Ectodermal cell (in vitro differentiated cells): ENCODE measurements around the gene FAAH2.
"Not testable (repeated sequence)": the region's sequence is repeated elsewhere in the genome, so short reads cannot be mapped to it uniquely, and the experiment has no call there.

ENCODE experiments used
- H3K27ac ChIP-seq: 2 replicates; pipeline ENCODE4 v1.7.0; 2013; ENCODE audit warnings: mild to moderate bottlenecking, low read depth, low read length; ENCODE audit not compliant: insufficient read depth, poor library complexity, severe bottlenecking
- H3K27me3 ChIP-seq: 2 replicates; pipeline ENCODE4 v1.7.0; 2013; ENCODE audit warnings: mild to moderate bottlenecking, low read length; ENCODE audit not compliant: insufficient read depth, control insufficient read depth, poor library complexity, severe bottlenecking
- H3K36me3 ChIP-seq: one replicate; pipeline ENCODE4 v1.7.0; 2013; ENCODE audit warnings: low read length; ENCODE audit not compliant: control insufficient read depth, insufficient read depth
- H3K4me1 ChIP-seq: one replicate; pipeline ENCODE4 v1.7.0; 2013; ENCODE audit warnings: low read length; ENCODE audit not compliant: control insufficient read depth, insufficient read depth
- H3K4me3 ChIP-seq: 2 replicates; pipeline ENCODE4 v1.7.0; 2013; ENCODE audit warnings: low read depth, low read length, control low read depth; ENCODE audit not compliant: insufficient read depth
- H3K9me3 ChIP-seq: 2 replicates; pipeline ENCODE4 v1.7.0; 2013; ENCODE audit warnings: mild to moderate bottlenecking, low read length, moderate library complexity; ENCODE audit not compliant: control insufficient read depth
- WGBS, 2 experiments: methylation state at CpG; one replicate each; pipeline ENCODE4 v1.1.7; 2013; ENCODE audit warnings: missing lambda C conversion rate in 2 of 2; 5-methylcytosine and 5-hydroxymethylcytosine counted together

FAAH2 gene

DNA sequence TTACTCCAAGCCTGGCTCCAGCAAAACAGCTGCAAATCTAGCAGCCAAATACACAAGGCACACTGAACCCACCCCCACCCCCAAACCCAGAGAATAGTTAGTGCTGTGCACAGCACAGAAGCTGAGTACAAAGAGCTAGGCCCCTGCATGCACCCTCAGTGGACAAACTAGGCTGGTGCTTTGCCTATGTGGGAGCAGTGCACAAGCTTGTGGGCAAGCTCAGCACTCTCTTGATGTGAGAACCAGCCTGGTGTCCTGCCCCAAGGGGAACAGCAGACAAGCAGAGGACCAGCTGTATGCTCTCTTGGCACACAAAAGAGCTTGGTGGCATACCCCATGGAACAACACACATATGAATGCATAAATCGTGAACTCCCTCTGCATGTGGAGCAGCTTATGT lies 81.7 kb downstream of the FAAH2 start:
- Histone ChIP-seq H3K4me3 (no peak overlapping the region), H3K36me3 (no peaks in the 10 kb centered on the region), H3K9me3 (no peaks in the 10 kb centered on the region), H3K27ac (no peak overlapping the region), H3K27me3 (no peaks in the 10 kb centered on the region), H3K4me1 (no peaks in the 10 kb centered on the region)
- WGBS, 2 experiments: 83 to 100% methylated on average over 1 of the region's 1 CpG

DNA sequence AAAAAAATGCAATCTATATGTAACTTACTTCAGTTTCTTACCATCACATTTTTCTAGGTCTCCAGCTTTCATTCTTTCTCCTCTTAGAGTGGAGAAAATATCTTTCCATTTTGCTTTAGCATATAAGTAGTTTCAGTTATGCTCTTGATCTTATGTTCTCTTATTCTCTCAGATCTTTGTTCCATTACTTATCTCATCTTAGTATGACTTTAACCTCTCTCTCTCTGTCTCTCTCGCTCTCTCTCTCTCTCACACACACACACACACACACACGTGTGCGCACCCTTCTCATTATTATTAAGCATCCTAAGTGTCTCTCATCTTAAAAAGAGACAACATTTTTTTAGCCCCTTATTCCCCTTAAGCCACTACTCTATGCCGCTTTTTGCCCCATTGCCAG lies 92.8 kb downstream of the FAAH2 start:
- Histone ChIP-seq H3K27ac (no peak overlapping the region), H3K27me3 (no peaks in the 10 kb centered on the region), H3K9me3 (no peaks in the 10 kb centered on the region), H3K36me3 (no peaks in the 10 kb centered on the region), H3K4me3 (no peak overlapping the region), H3K4me1 (no peaks in the 10 kb centered on the region)
- WGBS, 2 experiments: 96 to 99% methylated on average over 4 of the region's 4 CpGs

DNA sequence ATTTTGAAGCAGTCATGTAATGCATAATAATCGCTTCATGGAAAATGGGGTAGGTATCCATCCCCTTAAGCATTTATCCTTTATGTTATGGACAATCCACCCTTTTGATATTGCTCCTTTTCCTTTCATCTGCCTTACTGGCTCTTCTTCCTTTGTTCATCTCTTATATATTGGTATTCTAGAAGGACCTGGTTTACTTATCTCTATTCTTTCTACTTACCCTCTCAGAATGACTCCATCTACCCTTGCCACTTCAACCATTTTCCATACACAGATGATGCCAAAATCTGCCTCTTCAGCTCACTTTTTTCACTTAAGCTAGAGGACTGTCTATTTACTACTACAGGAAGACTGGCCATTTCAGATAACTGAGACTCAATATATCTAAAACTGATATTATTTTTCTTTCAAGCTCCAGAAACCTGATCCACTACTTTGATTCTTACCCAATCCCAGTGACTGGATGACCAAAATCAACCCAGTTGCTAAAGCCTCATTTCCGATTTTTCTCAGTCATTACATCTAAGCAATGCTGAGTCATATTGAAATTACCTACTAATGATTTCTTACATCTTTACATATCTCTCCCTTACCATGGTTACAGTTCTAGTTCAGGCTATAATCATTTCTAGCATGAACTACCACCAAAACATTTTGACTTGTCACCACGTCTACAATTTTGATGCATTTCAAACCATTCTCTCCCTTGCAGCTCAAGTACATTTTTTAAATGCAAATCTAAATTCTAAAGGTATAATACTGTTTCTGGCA lies 93.7 kb downstream of the FAAH2 start:
- Histone ChIP-seq H3K4me3 (no peak overlapping the region), H3K4me1 (no peaks in the 10 kb centered on the region), H3K36me3 (no peaks in the 10 kb centered on the region), H3K27me3 (no peaks in the 10 kb centered on the region), H3K27ac (no peak overlapping the region), H3K9me3 (no peaks in the 10 kb centered on the region)
- WGBS, 2 experiments: 95 to 100% methylated on average over 2 to 3 of the region's 3 CpGs

DNA sequence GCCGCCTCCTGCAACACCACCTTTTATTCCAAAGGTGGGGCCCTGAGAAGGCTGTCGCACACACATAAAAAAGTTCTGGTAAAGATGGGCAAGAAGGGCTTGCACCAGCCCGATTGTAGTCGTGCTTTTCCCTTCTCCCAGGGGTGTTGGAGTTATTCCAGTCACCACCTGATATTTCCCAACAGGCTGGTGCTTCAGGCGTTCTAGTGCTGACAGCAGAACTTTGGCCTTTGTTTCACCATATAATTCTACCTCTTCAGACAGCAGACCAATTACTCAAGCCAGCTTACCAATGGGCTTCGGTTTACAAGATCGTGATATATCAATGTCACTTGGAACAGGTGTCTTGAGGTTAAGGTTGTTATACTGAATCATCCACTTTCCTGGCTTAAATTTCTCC lies 107.7 kb downstream of the FAAH2 start:
- H3K27ac ChIP-seq, H3K4me3 ChIP-seq, H3K9me3 ChIP-seq, H3K36me3 ChIP-seq, H3K27me3 ChIP-seq, H3K4me1 ChIP-seq: not testable (repeated sequence)
- 85 to 93% methylated on average over 6 to 7 of the region's 7 CpGs for WGBS, 2 experiments

DNA sequence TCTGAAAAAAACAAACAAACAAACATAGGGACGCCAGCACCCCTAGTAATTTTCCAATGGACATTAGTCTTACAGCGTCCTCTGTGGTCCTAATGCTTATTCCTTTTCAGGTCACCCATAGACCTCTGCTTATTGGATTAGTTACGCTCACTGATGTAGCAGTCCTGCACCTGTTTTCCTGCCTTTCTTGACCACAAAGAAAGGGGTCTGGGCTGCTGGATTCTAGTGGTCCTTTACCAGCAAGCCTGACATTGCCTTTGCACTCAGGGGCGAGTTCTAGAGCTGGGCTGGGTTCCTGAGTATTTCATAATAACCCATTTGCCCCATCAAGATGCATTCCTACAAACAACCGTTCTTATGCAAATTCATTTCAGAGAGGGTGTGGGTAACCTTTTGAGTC lies 116.7 kb downstream of the FAAH2 start:
- not testable (repeated sequence) for H3K36me3 ChIP-seq, H3K4me1 ChIP-seq, H3K4me3 ChIP-seq, H3K27ac ChIP-seq, H3K27me3 ChIP-seq, H3K9me3 ChIP-seq
- 67 to 83% methylated on average over 4 of the region's 5 CpGs for WGBS, 2 experiments

DNA sequence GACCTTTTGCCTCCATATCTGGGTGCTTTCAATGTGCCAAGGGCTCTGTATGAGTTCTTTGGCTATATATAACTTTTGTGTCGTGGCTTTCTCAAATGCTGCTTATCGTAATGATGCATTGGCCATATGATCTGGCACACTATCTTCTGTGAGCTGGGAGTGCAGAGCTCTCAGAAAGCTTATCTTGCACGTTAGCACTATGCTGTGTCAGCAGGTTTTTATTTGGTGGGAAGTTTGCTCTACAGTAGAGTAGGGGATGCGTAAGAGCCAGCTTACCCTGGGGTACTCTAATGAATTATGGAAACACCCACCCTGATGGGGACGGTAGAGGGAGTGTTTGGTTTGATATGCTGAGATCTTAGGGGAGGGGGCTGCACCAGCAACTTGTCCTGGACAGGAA lies 119.6 kb downstream of the FAAH2 start:
- H3K27me3 ChIP-seq: no peaks in the 10 kb centered on the region
- H3K27ac ChIP-seq: no peak overlapping the region
- no peak overlapping the region for H3K4me3 ChIP-seq
- H3K4me1 ChIP-seq: no peaks in the 10 kb centered on the region
- H3K9me3 ChIP-seq: no peaks in the 10 kb centered on the region
- no peaks in the 10 kb centered on the region for H3K36me3 ChIP-seq
- WGBS, 2 experiments: 91 to 95% methylated on average over 4 to 5 of the region's 5 CpGs

DNA sequence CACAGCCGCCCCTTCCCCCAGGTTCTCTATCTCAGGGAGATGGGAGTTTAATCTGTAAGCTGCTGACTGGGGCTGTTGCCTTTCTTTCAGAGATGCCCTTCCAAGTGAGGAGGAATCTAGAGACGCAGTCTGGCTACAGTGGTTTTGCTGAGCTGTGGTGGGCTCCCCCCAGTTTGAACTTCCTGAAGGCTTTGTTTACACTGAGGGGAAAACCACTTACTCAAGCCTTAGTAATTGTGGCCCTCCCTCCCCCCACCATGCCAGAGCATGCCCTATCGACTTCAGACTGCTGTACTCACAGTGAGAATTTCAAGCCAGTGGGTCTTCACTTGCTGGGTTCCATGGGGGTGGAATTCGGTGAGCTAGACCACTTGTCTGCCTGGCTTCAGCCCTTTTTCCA lies 131.3 kb downstream of the FAAH2 start:
- 66% methylated on average over 4 of the region's 4 CpGs for WGBS, 2 experiments

DNA sequence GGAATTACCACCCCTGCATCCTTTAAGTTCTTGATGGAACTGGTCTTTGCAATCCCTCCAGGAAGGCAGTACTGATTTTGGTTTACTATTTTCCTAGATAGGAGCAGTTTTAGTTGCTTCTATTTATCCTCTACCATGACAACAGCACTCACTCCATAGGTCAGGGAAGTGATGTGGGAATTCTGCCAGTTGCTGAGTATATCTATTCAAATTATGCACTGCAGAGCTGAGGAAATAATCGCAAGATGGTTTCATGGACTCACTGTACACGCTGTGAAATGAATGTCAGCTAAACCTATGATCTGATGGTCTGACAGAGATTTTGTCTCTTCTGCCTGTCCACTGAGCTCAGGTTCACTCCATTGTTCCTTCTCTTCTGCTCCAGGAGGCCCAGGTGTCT lies 135.8 kb downstream of the FAAH2 start:
- Histone ChIP-seq H3K4me3 (no peak overlapping the region), H3K36me3 (no peaks in the 10 kb centered on the region), H3K27ac (no peak overlapping the region), H3K9me3 (no peaks in the 10 kb centered on the region), H3K4me1 (no peaks in the 10 kb centered on the region), H3K27me3 (no peaks in the 10 kb centered on the region)
- WGBS, 2 experiments: 91 to 94% methylated on average over 2 of the region's 2 CpGs

More for the DNA sequence above, 131.3 kb downstream of the FAAH2 start:
- Histone ChIP-seq H3K36me3 (no peaks in the 10 kb centered on the region), H3K9me3 (no peaks in the 10 kb centered on the region), H3K27ac (no peak overlapping the region), H3K27me3 (no peaks in the 10 kb centered on the region), H3K4me3 (no peak overlapping the region), H3K4me1 (no peaks in the 10 kb centered on the region)

DNA sequence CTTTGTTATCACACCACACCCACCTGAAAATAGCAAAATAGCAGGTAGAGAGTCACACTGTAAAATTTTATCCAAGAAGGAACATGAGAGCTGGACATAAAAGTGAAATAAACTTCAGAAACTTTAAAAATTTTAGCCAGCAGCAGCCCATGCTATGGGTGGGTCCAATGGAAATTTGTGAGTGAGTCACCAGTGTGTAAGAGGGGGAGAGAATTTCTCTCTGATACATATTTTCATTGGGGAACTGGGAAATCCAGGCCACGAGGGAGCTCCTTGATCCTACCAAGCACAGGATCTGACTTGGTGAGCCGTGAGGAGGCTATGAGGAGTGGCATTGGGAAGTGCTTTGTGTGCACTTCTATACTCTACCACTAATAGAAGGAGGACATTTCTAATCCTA lies 136.3 kb downstream of the FAAH2 start:
- H3K4me1 ChIP-seq: no peaks in the 10 kb centered on the region
- no peak overlapping the region for H3K4me3 ChIP-seq
- no peak overlapping the region for H3K27ac ChIP-seq
- no peaks in the 10 kb centered on the region for H3K27me3 ChIP-seq
- H3K9me3 ChIP-seq: no peaks in the 10 kb centered on the region
- no peaks in the 10 kb centered on the region for H3K36me3 ChIP-seq
- no CpG with 5 or more reads among the region's 2 CpGs for WGBS, 2 experiments

DNA sequence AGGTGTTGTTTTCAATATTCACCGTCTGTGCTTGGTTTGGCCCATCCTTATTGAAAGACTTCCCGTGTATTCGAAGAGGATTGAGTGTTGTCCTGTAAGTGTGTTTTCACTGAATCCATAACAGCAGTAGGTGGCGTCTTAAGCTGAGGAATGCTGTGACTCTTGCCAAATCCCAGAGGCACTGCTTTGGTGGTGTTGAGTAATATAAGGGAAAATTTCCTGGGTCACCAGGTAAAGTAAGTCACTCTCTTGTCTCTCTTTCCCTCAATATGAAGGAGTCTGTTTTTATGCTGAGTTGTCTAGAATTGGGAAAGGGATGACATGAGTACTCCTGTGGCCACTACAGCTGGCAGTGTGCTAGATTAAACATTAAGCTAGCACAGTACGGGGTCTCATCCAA lies 158.6 kb downstream of the FAAH2 start:
- Histone ChIP-seq H3K27ac (no peak overlapping the region), H3K36me3 (no peaks in the 10 kb centered on the region), H3K27me3 (no peaks in the 10 kb centered on the region), H3K4me1 (no peaks in the 10 kb centered on the region), H3K4me3 (no peak overlapping the region), H3K9me3 (no peaks in the 10 kb centered on the region)
- 72 to 75% methylated on average over 5 of the region's 5 CpGs for WGBS, 2 experiments

DNA sequence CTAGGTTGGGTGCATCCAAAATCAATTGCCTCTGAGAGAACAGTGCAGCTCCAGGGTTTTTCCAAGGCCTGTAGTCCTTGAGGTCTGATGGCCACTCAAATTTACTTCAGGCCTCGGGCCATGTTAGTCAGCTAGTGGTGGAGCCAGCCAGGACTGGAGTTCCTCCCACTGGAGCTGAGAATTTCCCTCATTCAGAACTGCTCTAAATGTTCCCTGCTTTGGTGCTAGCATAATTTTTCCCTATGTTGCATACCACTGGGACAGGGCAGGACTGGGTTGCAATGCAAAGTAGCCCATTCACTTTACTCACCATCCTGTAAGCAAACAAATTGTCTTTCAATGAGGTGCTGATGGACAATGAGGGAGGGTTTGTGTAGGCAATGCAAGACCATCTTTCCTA lies 159.3 kb downstream of the FAAH2 start:
- Histone ChIP-seq H3K4me3 (no peak overlapping the region), H3K36me3 (no peaks in the 10 kb centered on the region), H3K27ac (no peak overlapping the region), H3K27me3 (no peaks in the 10 kb centered on the region), H3K9me3 (no peaks in the 10 kb centered on the region), H3K4me1 (no peaks in the 10 kb centered on the region)
- WGBS, 2 experiments: 88 to 100% methylated on average over 1 of the region's 1 CpG
